H9 (cell line): ENCODE results near the gene KCNN3. TPM values are rescaled to one million over a fixed set of nuclear protein-coding genes. Genes with fewer than 3 reads are reported as not detected.

Experiments
- DNase-seq: peaks from one replicate; pipeline ENCODE4 v3.0.0-alpha.2; 2017
- H2AFZ ChIP-seq: one replicate; pipeline ENCODE4 v1.6.1; 2013; ENCODE audit warnings: mild to moderate bottlenecking, low read length, control low read depth, moderate library complexity
- H2AK5ac ChIP-seq: 2 replicates; pipeline ENCODE4 v1.6.1; 2013; ENCODE audit warnings: low read length, control low read depth, mixed read lengths; ENCODE audit not compliant: insufficient read length
- H2BK120ac ChIP-seq: one replicate; pipeline ENCODE4 v1.6.1; 2013; ENCODE audit warnings: low read depth, mild to moderate bottlenecking, low read length, control low read depth, inconsistent platforms; ENCODE audit not compliant: poor library complexity, severe bottlenecking
- H2BK12ac ChIP-seq: 2 replicates; pipeline ENCODE4 v1.6.1; 2013; ENCODE audit warnings: low read length, control low read depth, mixed read lengths, low read depth; ENCODE audit not compliant: insufficient read length
- H2BK15ac ChIP-seq: 2 replicates; pipeline ENCODE4 v1.6.1; 2013; ENCODE audit warnings: low read depth, low read length, control low read depth
- H2BK20ac ChIP-seq: one replicate; pipeline ENCODE4 v1.6.1; 2013; ENCODE audit warnings: low read depth, mild to moderate bottlenecking, low read length, control low read depth, inconsistent platforms; ENCODE audit not compliant: poor library complexity, severe bottlenecking
- H2BK5ac ChIP-seq: 2 replicates; pipeline ENCODE4 v1.6.1; 2013; ENCODE audit warnings: low read length, control low read depth, mixed read lengths; ENCODE audit not compliant: insufficient read length
- H3K14ac ChIP-seq: 2 replicates; pipeline ENCODE4 v1.6.1; 2013; ENCODE audit warnings: low read length, control low read depth; ENCODE audit not compliant: insufficient read depth
- H3K18ac ChIP-seq: 2 replicates; pipeline ENCODE4 v1.6.1; 2013; ENCODE audit warnings: low read depth, mild to moderate bottlenecking, mixed read lengths, low read length, control low read depth; ENCODE audit not compliant: insufficient read length
- H3K23ac ChIP-seq: 2 replicates; pipeline ENCODE4 v1.6.1; 2013; ENCODE audit warnings: low read length, control low read depth, mixed read lengths, low read depth; ENCODE audit not compliant: insufficient read length
- H3K23me2 ChIP-seq: 2 replicates; pipeline ENCODE4 v1.6.1; 2013; ENCODE audit warnings: low read depth, mild to moderate bottlenecking, mixed read lengths, low read length, control low read depth; ENCODE audit not compliant: insufficient read length, poor library complexity, severe bottlenecking
- H3K27ac ChIP-seq: 2 replicates; pipeline ENCODE4 v1.5.1; 2013; ENCODE audit warnings: low read length, control low read depth, mixed read lengths, low read depth; ENCODE audit not compliant: insufficient read length
- H3K27me3 ChIP-seq: 2 replicates; pipeline ENCODE4 v1.6.1; 2013; ENCODE audit warnings: low read length, control low read depth, inconsistent platforms; ENCODE audit not compliant: insufficient read depth
- H3K4ac ChIP-seq: 2 replicates; pipeline ENCODE4 v1.6.1; 2013; ENCODE audit warnings: low read depth, mild to moderate bottlenecking, control low read depth, inconsistent platforms, low read length, moderate library complexity
- H3K4me1 ChIP-seq: 2 replicates; pipeline ENCODE4 v1.6.1; 2013; ENCODE audit warnings: low read length, control low read depth, inconsistent platforms; ENCODE audit not compliant: insufficient read depth
- H3K4me2 ChIP-seq: 2 replicates; pipeline ENCODE4 v1.6.1; 2013; ENCODE audit warnings: low read length, control low read depth, mixed read lengths; ENCODE audit not compliant: insufficient read length, insufficient read depth
- H3K56ac ChIP-seq: 2 replicates; pipeline ENCODE4 v1.6.1; 2013; ENCODE audit warnings: low read depth, mild to moderate bottlenecking, mixed read lengths, low read length, control low read depth; ENCODE audit not compliant: insufficient read length
- H3K79me1 ChIP-seq: 2 replicates; pipeline ENCODE4 v1.6.1; 2013; ENCODE audit warnings: low read depth, mild to moderate bottlenecking, moderate library complexity, low read length, control low read depth, inconsistent platforms; ENCODE audit not compliant: insufficient read depth, poor library complexity, severe bottlenecking
- H3K79me2 ChIP-seq: 2 replicates; pipeline ENCODE4 v1.6.1; 2013; ENCODE audit warnings: low read length, control low read depth, inconsistent platforms; ENCODE audit not compliant: insufficient read depth
- H3K9ac ChIP-seq: 2 replicates; pipeline ENCODE4 v1.6.1; 2013; ENCODE audit warnings: low read length, control low read depth, mixed read lengths; ENCODE audit not compliant: insufficient read length; ENCODE audit errors: extremely low read depth
- H3K9me3 ChIP-seq: one replicate; pipeline ENCODE4 v1.6.1; 2013; ENCODE audit warnings: low read depth, low read length, inconsistent platforms; ENCODE audit not compliant: control insufficient read depth
- H3T11ph ChIP-seq: one replicate; pipeline ENCODE4 v1.6.1; 2013; ENCODE audit warnings: mild to moderate bottlenecking, low read length, control low read depth, inconsistent platforms
- H4K20me1 ChIP-seq: one replicate; pipeline ENCODE4 v1.6.1; 2013; ENCODE audit not compliant: control insufficient read depth, insufficient read length, insufficient read depth
- H4K5ac ChIP-seq: 2 replicates; pipeline ENCODE4 v1.6.1; 2013; ENCODE audit warnings: low read depth, mild to moderate bottlenecking, mixed read lengths, low read length, control low read depth; ENCODE audit not compliant: insufficient read length
- H4K8ac ChIP-seq: replicated peaks from 2 replicates; pipeline ENCODE4 v1.6.1; 2013; ENCODE audit warnings: low read length, control low read depth, mixed read lengths, low read depth; ENCODE audit not compliant: insufficient read length
- H4K91ac ChIP-seq: 2 replicates; pipeline ENCODE4 v1.6.1; 2013; ENCODE audit warnings: low read depth, mild to moderate bottlenecking, moderate library complexity, mixed read lengths, low read length, control low read depth; ENCODE audit not compliant: insufficient read length
- H3K27ac Mint-ChIP-seq, 3 experiments: 2 replicates in 2 of 3; 3 replicates in 1 of 3; pipeline ENCODE4 v1.8.0; 2020 to 2021; ENCODE audit warnings: mixed read lengths in 3 of 3, mild to moderate bottlenecking in 1 of 3, moderate library complexity in 1 of 3
- H3K27me3 Mint-ChIP-seq: 2 replicates; pipeline ENCODE4 v1.8.0; 2021; ENCODE audit warnings: low read depth, mild to moderate bottlenecking, moderate library complexity, mixed read lengths
- H3K36me3 Mint-ChIP-seq, 3 experiments: 2 replicates in 2 of 3; 3 replicates in 1 of 3; pipeline ENCODE4 v1.8.0; 2020 to 2021; ENCODE audit warnings: low read depth in 3 of 3, mixed read lengths in 3 of 3; ENCODE audit not compliant: insufficient read depth in 1 of 3
- H3K4me1 Mint-ChIP-seq, 2 experiments: 2 replicates each; pipeline ENCODE4 v1.8.0; 2020; ENCODE audit warnings: mixed read lengths in 2 of 2
- H3K4me3 Mint-ChIP-seq, 2 experiments: 2 replicates in 1 of 2; 3 replicates in 1 of 2; pipeline ENCODE4 v1.8.0; 2020 to 2021; ENCODE audit warnings: mild to moderate bottlenecking in 2 of 2, mixed read lengths in 2 of 2, moderate library complexity in 1 of 2
- H3K9me3 Mint-ChIP-seq, 2 experiments: 2 replicates in 1 of 2; 3 replicates in 1 of 2; pipeline ENCODE4 v1.8.0; 2020; ENCODE audit warnings: mild to moderate bottlenecking in 2 of 2, mixed read lengths in 2 of 2, moderate library complexity in 1 of 2
- CTCF ChIP-seq: fragments of 200-600 bp; sonication (generic); conservative IDR thresholded peaks from 3 replicates; pipeline ENCODE4 v1.8.0; 2021; ENCODE audit warnings: antibody characterized with exemption, mild to moderate bottlenecking
- WGBS: extraction: QIAGEN DNeasy Blood & Tissue Kit; methylation state at CpG from one replicate; pipeline ENCODE4 v1.1.7; 2013; ENCODE audit warnings: missing lambda C conversion rate, low lambda C conversion rate, mixed read lengths; ENCODE audit not compliant: insufficient read length; ENCODE audit errors: extremely low coverage; 5-methylcytosine and 5-hydroxymethylcytosine counted together
- total RNA-seq: library from RNA; stranded (reverse); gene quantifications from 2 replicates; pipeline ENCODE4 v1.2.1, GENCODE V29; 2021

The KCNN3 gene
- total RNA-seq, 1 experiment from 2014 or later = 0.83 TPM

- DNase-seq = no peak
- H3K9me3 Mint-ChIP-seq = no peaks in the 10 kb centered on the region
- H3K9ac ChIP-seq = no peak overlapping the region
Observed at GRCh38 chr1:154720328-154721297, 149.5 kb downstream of the KCNN3 start.

More at GRCh38 chr1:154720328-154721297, 149.5 kb downstream of the KCNN3 start:
- Histone ChIP-seq H4K8ac (no peak overlapping the region), H3K23ac (no peak overlapping the region), H3K79me2 (no peaks in the 10 kb centered on the region), H3K18ac (no peak overlapping the region), H3T11ph (no peak overlapping the region), H3K27me3 (no peaks in the 10 kb centered on the region), H3K9me3 (no peaks in the 10 kb centered on the region), H2BK15ac (no peak overlapping the region), H3K4ac (no peak overlapping the region), H2BK120ac (no peak overlapping the region), H3K56ac (no peak overlapping the region), H3K27ac (no peak overlapping the region), H3K23me2 (no peaks in the 10 kb centered on the region), H3K4me1 (no peaks in the 10 kb centered on the region), H3K14ac (no peak overlapping the region), H2BK20ac (no peak overlapping the region), H2BK12ac (no peak overlapping the region), H4K5ac (no peak overlapping the region), H2AFZ (no peak overlapping the region), H3K79me1 (no peaks in the 10 kb centered on the region), H3K4me2 (no peak overlapping the region), H2BK5ac (no peak overlapping the region), H4K20me1 (no peaks in the 10 kb centered on the region), H4K91ac (no peak overlapping the region), H2AK5ac (no peak overlapping the region)
- H3K36me3 Mint-ChIP-seq = no peaks in the 10 kb centered on the region
- peaks cover 12 to 13% of the 10 kb centered on the region in 2 experiments; a peak in 3 of 4 replicates for H3K4me1 Mint-ChIP-seq
- no CpG with 5 or more reads among the region's 16 CpGs for WGBS
- H3K27ac Mint-ChIP-seq = peak overlapping the region in 1 of 3 experiments; percentile 2; a peak in 2 of 7 replicates
- H3K27me3 Mint-ChIP-seq = peaks cover 5% of the 10 kb centered on the region
- H3K4me3 Mint-ChIP-seq = no peak overlapping the region
- TF ChIP-seq CTCF = no peak
